Lower lobe of right lung (tissue), 2 donors: ENCODE results near the gene STX2. TPM values are rescaled to one million over a fixed set of nuclear protein-coding genes. Genes with fewer than 3 reads are reported as not detected.

Experiments used
- ATAC-seq, 2 donors: fragments of 200-7000 bp; cut with Tn5 transposase; one replicate each; pipeline ENCODE4 v1.9.1; 2020 to 2022; ENCODE audit warnings: mild to moderate bottlenecking in 2 of 2, moderate library complexity in 2 of 2
- DNase-seq: peaks from one replicate; pipeline ENCODE4 v3.0.0-alpha.2; 2020
- H3K27ac ChIP-seq: fragments of 200-600 bp; one replicate; pipeline ENCODE4 v1.8.0; 2022
- H3K27me3 ChIP-seq: fragments of 200-600 bp; one replicate; pipeline ENCODE4 v1.8.0; 2022; ENCODE audit warnings: low read depth
- H3K36me3 ChIP-seq: fragments of 200-600 bp; one replicate; pipeline ENCODE4 v1.8.0; 2022; ENCODE audit warnings: mild to moderate bottlenecking
- H3K4me1 ChIP-seq: fragments of 200-600 bp; one replicate; pipeline ENCODE4 v1.8.0; 2022
- H3K4me3 ChIP-seq: fragments of 200-600 bp; one replicate; pipeline ENCODE4 v1.8.0; 2022; ENCODE audit warnings: mild to moderate bottlenecking
- H3K9me3 ChIP-seq: fragments of 200-600 bp; one replicate; pipeline ENCODE4 v1.8.0; 2022
- intact Hi-C: fragments of 100-400 bp; cut with DNase I; formaldehyde crosslinking; loops from one replicate; pipeline ENCODE4 v1.11.0; 2022
- total RNA-seq: library from RNA; stranded (reverse); fragmentation: NEBNext Ultra II Directional; extraction: Animal tissue kit (Norgen Biotek cat#: 25700); gene quantifications from one replicate; pipeline ENCODE4 v1.2.1, GENCODE V29; 2021
- TF ChIP-seq, protein P1 (sequence below): fragments of 200-600 bp; IDR thresholded peaks from one replicate; pipeline ENCODE4 v1.8.0; 2022; ENCODE audit warnings: antibody characterized with exemption, mild to moderate bottlenecking
- donor health status: DM: no; HTN: yes; CAD: no; lungs with severe emphysema.

STX2 gene
- total RNA-seq, 1 donor from 2014 or later: 24.6 TPM

DNA sequence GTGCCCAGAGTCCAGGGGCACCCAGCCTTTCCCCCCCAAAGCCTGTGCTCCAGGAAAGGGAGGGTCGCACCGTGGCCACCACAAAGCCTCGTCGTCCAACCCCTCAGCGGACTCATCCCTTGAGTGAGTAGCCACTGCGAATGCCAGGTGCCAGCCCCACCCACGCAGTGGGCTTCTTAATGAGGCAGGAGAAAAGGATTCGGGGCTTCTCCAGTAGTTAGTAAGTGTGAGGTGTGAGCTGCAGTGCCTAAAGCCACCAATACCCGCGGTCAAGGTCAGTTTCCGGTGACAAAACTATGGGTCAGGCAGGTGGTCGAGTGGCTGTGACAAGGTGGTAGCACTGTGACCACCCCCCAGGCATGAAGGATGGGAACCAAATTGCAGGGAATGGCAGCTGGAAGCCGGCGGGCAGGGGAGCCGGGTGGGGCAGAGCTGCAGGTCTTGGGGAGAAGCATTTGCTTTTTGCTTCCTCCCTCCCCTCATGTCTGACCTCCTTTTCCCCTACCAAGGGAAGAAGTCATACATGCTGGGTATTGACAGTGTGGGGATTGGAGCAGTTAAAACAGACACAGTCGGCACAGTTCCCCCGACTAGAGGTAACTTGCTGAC is 40.8 kb upstream of the STX2 start:
- Histone ChIP-seq H3K36me3 (peaks cover 26% of the 10 kb centered on the region), H3K9me3 (no peaks in the 10 kb centered on the region), H3K4me1 (no peaks in the 10 kb centered on the region), H3K27ac (no peak overlapping the region), H3K27me3 (no peaks in the 10 kb centered on the region), H3K4me3 (peak overlapping the region; percentile 22)
- DNase-seq: no peak
- peak in 1 of 2 donors; percentile 7 for ATAC-seq
- intact Hi-C loops: no loop called here
- TF ChIP-seq, protein P1, sequence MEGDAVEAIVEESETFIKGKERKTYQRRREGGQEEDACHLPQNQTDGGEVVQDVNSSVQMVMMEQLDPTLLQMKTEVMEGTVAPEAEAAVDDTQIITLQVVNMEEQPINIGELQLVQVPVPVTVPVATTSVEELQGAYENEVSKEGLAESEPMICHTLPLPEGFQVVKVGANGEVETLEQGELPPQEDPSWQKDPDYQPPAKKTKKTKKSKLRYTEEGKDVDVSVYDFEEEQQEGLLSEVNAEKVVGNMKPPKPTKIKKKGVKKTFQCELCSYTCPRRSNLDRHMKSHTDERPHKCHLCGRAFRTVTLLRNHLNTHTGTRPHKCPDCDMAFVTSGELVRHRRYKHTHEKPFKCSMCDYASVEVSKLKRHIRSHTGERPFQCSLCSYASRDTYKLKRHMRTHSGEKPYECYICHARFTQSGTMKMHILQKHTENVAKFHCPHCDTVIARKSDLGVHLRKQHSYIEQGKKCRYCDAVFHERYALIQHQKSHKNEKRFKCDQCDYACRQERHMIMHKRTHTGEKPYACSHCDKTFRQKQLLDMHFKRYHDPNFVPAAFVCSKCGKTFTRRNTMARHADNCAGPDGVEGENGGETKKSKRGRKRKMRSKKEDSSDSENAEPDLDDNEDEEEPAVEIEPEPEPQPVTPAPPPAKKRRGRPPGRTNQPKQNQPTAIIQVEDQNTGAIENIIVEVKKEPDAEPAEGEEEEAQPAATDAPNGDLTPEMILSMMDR: no peak

GRCh38 chr12:130879212-130879686 is 40.2 kb upstream of the STX2 start:
- ATAC-seq: no peak
- TF ChIP-seq, protein P1: no peak
- intact Hi-C loops: no loop called here
- Histone ChIP-seq H3K27me3 (no peaks in the 10 kb centered on the region), H3K36me3 (peaks cover 32% of the 10 kb centered on the region), H3K9me3 (no peaks in the 10 kb centered on the region), H3K4me3 (no peak overlapping the region), H3K27ac (no peak overlapping the region), H3K4me1 (peaks cover 4% of the 10 kb centered on the region)
- no peak for DNase-seq

DNA sequence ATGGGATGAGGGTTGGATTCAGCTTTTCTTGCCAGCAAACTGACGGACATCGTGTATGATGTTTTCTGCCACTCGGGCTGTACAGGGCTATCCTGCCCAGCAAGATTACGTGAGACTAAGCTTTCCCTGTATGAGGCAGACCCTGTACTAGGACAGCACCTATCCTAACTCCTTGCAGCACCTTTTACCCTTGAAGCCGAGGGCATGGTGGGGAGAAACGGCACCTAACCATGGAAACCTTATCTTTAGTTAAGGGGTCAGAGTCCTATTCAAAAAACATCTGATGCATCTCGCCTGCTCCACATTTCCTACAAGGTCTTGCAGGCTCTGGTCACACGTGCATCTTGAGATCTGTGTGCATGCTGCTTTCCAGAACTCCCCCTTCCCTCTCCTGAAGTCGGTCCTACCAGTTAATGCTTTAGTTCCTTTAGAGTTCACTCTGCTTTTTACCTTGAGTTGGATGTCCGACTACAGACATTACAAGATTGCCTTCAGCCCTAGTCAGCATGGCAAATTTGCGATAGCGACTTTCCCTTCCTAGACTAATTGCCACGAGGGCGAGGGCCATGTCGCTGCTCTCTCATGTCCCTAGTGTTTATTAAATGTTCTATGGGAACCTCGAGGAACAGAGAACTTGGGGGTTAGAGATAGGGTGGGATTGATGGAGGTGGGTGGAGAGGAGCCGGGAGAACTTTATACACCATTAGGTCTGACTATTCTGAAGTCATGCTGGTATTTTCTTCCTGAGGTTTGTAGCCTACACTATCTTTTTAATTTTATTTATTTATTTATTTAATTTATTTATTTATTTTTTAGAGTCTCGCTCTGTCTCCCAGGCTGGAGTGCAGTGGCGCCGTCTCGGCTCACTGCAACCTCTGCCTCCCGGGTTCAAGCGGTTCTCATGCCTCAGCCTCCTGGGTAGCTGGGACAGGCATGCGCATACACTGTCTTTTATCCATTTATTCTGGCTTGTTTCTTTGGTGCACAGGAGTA is 39.4 kb upstream of the STX2 start:
- intact Hi-C loops: no loop called here
- TF ChIP-seq, protein P1: no peak
- DNase-seq (no peak), ATAC-seq (no peak)
- H3K36me3 ChIP-seq: peaks cover 40% of the 10 kb centered on the region
- no peak overlapping the region for H3K4me3 ChIP-seq
- H3K9me3 ChIP-seq: no peaks in the 10 kb centered on the region
- peaks cover 12% of the 10 kb centered on the region for H3K4me1 ChIP-seq
- no peaks in the 10 kb centered on the region for H3K27me3 ChIP-seq
- no peak overlapping the region for H3K27ac ChIP-seq

GRCh38 chr12:130877333-130877732 is 38.3 kb upstream of the STX2 start:
- Histone ChIP-seq H3K27ac (no peak overlapping the region), H3K27me3 (no peaks in the 10 kb centered on the region), H3K4me3 (no peak overlapping the region), H3K36me3 (peaks cover 46% of the 10 kb centered on the region), H3K4me1 (peaks cover 21% of the 10 kb centered on the region), H3K9me3 (no peaks in the 10 kb centered on the region)
- intact Hi-C loops: no loop called here
- DNase-seq (no peak), ATAC-seq (no peak)
- TF ChIP-seq, protein P1: no peak

- TF ChIP-seq, protein P1: no peak
- ATAC-seq: no peak
- no peak overlapping the region for H3K27ac ChIP-seq
- H3K36me3 ChIP-seq: peaks cover 46% of the 10 kb centered on the region
- H3K4me1 ChIP-seq: peaks cover 21% of the 10 kb centered on the region
- H3K4me3 ChIP-seq: no peak overlapping the region
- H3K27me3 ChIP-seq: no peaks in the 10 kb centered on the region
- no peak for DNase-seq
- intact Hi-C loops: no loop called here
- H3K9me3 ChIP-seq: no peaks in the 10 kb centered on the region
Observed at GRCh38 chr12:130876758-130877157, 37.7 kb upstream of the STX2 start.
